H9 (cell line): ENCODE measurements around the gene TMEM41A. TPM values are rescaled to one million over a fixed set of nuclear protein-coding genes. Genes with fewer than 3 reads are reported as not detected.

Experiments
- DNase-seq: peaks from one replicate; pipeline ENCODE4 v3.0.0-alpha.2; 2017
- H2AFZ ChIP-seq: one replicate; pipeline ENCODE4 v1.6.1; 2013; ENCODE audit warnings: mild to moderate bottlenecking, low read length, control low read depth, moderate library complexity
- H2AK5ac ChIP-seq: 2 replicates; pipeline ENCODE4 v1.6.1; 2013; ENCODE audit warnings: low read length, control low read depth, mixed read lengths; ENCODE audit not compliant: insufficient read length
- H2BK120ac ChIP-seq: one replicate; pipeline ENCODE4 v1.6.1; 2013; ENCODE audit warnings: low read depth, mild to moderate bottlenecking, low read length, control low read depth, inconsistent platforms; ENCODE audit not compliant: poor library complexity, severe bottlenecking
- H2BK12ac ChIP-seq: 2 replicates; pipeline ENCODE4 v1.6.1; 2013; ENCODE audit warnings: low read length, control low read depth, mixed read lengths, low read depth; ENCODE audit not compliant: insufficient read length
- H2BK15ac ChIP-seq: 2 replicates; pipeline ENCODE4 v1.6.1; 2013; ENCODE audit warnings: low read depth, low read length, control low read depth
- H2BK20ac ChIP-seq: one replicate; pipeline ENCODE4 v1.6.1; 2013; ENCODE audit warnings: low read depth, mild to moderate bottlenecking, low read length, control low read depth, inconsistent platforms; ENCODE audit not compliant: poor library complexity, severe bottlenecking
- H2BK5ac ChIP-seq: 2 replicates; pipeline ENCODE4 v1.6.1; 2013; ENCODE audit warnings: low read length, control low read depth, mixed read lengths; ENCODE audit not compliant: insufficient read length
- H3K14ac ChIP-seq: 2 replicates; pipeline ENCODE4 v1.6.1; 2013; ENCODE audit warnings: low read length, control low read depth; ENCODE audit not compliant: insufficient read depth
- H3K18ac ChIP-seq: 2 replicates; pipeline ENCODE4 v1.6.1; 2013; ENCODE audit warnings: low read depth, mild to moderate bottlenecking, mixed read lengths, low read length, control low read depth; ENCODE audit not compliant: insufficient read length
- H3K23ac ChIP-seq: 2 replicates; pipeline ENCODE4 v1.6.1; 2013; ENCODE audit warnings: low read length, control low read depth, mixed read lengths, low read depth; ENCODE audit not compliant: insufficient read length
- H3K23me2 ChIP-seq: 2 replicates; pipeline ENCODE4 v1.6.1; 2013; ENCODE audit warnings: low read depth, mild to moderate bottlenecking, mixed read lengths, low read length, control low read depth; ENCODE audit not compliant: insufficient read length, poor library complexity, severe bottlenecking
- H3K27ac ChIP-seq: 2 replicates; pipeline ENCODE4 v1.5.1; 2013; ENCODE audit warnings: low read length, control low read depth, mixed read lengths, low read depth; ENCODE audit not compliant: insufficient read length
- H3K27me3 ChIP-seq: 2 replicates; pipeline ENCODE4 v1.6.1; 2013; ENCODE audit warnings: low read length, control low read depth, inconsistent platforms; ENCODE audit not compliant: insufficient read depth
- H3K4ac ChIP-seq: 2 replicates; pipeline ENCODE4 v1.6.1; 2013; ENCODE audit warnings: low read depth, mild to moderate bottlenecking, control low read depth, inconsistent platforms, low read length, moderate library complexity
- H3K4me1 ChIP-seq: 2 replicates; pipeline ENCODE4 v1.6.1; 2013; ENCODE audit warnings: low read length, control low read depth, inconsistent platforms; ENCODE audit not compliant: insufficient read depth
- H3K4me2 ChIP-seq: 2 replicates; pipeline ENCODE4 v1.6.1; 2013; ENCODE audit warnings: low read length, control low read depth, mixed read lengths; ENCODE audit not compliant: insufficient read length, insufficient read depth
- H3K56ac ChIP-seq: 2 replicates; pipeline ENCODE4 v1.6.1; 2013; ENCODE audit warnings: low read depth, mild to moderate bottlenecking, mixed read lengths, low read length, control low read depth; ENCODE audit not compliant: insufficient read length
- H3K79me1 ChIP-seq: 2 replicates; pipeline ENCODE4 v1.6.1; 2013; ENCODE audit warnings: low read depth, mild to moderate bottlenecking, moderate library complexity, low read length, control low read depth, inconsistent platforms; ENCODE audit not compliant: insufficient read depth, poor library complexity, severe bottlenecking
- H3K79me2 ChIP-seq: 2 replicates; pipeline ENCODE4 v1.6.1; 2013; ENCODE audit warnings: low read length, control low read depth, inconsistent platforms; ENCODE audit not compliant: insufficient read depth
- H3K9ac ChIP-seq: 2 replicates; pipeline ENCODE4 v1.6.1; 2013; ENCODE audit warnings: low read length, control low read depth, mixed read lengths; ENCODE audit not compliant: insufficient read length; ENCODE audit errors: extremely low read depth
- H3K9me3 ChIP-seq: one replicate; pipeline ENCODE4 v1.6.1; 2013; ENCODE audit warnings: low read depth, low read length, inconsistent platforms; ENCODE audit not compliant: control insufficient read depth
- H3T11ph ChIP-seq: one replicate; pipeline ENCODE4 v1.6.1; 2013; ENCODE audit warnings: mild to moderate bottlenecking, low read length, control low read depth, inconsistent platforms
- H4K20me1 ChIP-seq: one replicate; pipeline ENCODE4 v1.6.1; 2013; ENCODE audit not compliant: control insufficient read depth, insufficient read length, insufficient read depth
- H4K5ac ChIP-seq: 2 replicates; pipeline ENCODE4 v1.6.1; 2013; ENCODE audit warnings: low read depth, mild to moderate bottlenecking, mixed read lengths, low read length, control low read depth; ENCODE audit not compliant: insufficient read length
- H4K8ac ChIP-seq: replicated peaks from 2 replicates; pipeline ENCODE4 v1.6.1; 2013; ENCODE audit warnings: low read length, control low read depth, mixed read lengths, low read depth; ENCODE audit not compliant: insufficient read length
- H4K91ac ChIP-seq: 2 replicates; pipeline ENCODE4 v1.6.1; 2013; ENCODE audit warnings: low read depth, mild to moderate bottlenecking, moderate library complexity, mixed read lengths, low read length, control low read depth; ENCODE audit not compliant: insufficient read length
- H3K27ac Mint-ChIP-seq, 3 experiments: 2 replicates in 2 of 3; 3 replicates in 1 of 3; pipeline ENCODE4 v1.8.0; 2020 to 2021; ENCODE audit warnings: mixed read lengths in 3 of 3, mild to moderate bottlenecking in 1 of 3, moderate library complexity in 1 of 3
- H3K27me3 Mint-ChIP-seq: 2 replicates; pipeline ENCODE4 v1.8.0; 2021; ENCODE audit warnings: low read depth, mild to moderate bottlenecking, moderate library complexity, mixed read lengths
- H3K36me3 Mint-ChIP-seq, 3 experiments: 2 replicates in 2 of 3; 3 replicates in 1 of 3; pipeline ENCODE4 v1.8.0; 2020 to 2021; ENCODE audit warnings: low read depth in 3 of 3, mixed read lengths in 3 of 3; ENCODE audit not compliant: insufficient read depth in 1 of 3
- H3K4me1 Mint-ChIP-seq, 2 experiments: 2 replicates each; pipeline ENCODE4 v1.8.0; 2020; ENCODE audit warnings: mixed read lengths in 2 of 2
- H3K4me3 Mint-ChIP-seq, 2 experiments: 2 replicates in 1 of 2; 3 replicates in 1 of 2; pipeline ENCODE4 v1.8.0; 2020 to 2021; ENCODE audit warnings: mild to moderate bottlenecking in 2 of 2, mixed read lengths in 2 of 2, moderate library complexity in 1 of 2
- H3K9me3 Mint-ChIP-seq, 2 experiments: 2 replicates in 1 of 2; 3 replicates in 1 of 2; pipeline ENCODE4 v1.8.0; 2020; ENCODE audit warnings: mild to moderate bottlenecking in 2 of 2, mixed read lengths in 2 of 2, moderate library complexity in 1 of 2
- CTCF ChIP-seq: fragments of 200-600 bp; sonication (generic); conservative IDR thresholded peaks from 3 replicates; pipeline ENCODE4 v1.8.0; 2021; ENCODE audit warnings: antibody characterized with exemption, mild to moderate bottlenecking
- whole genome bisulfite sequencing: extraction: QIAGEN DNeasy Blood & Tissue Kit; methylation state at CpG from one replicate; pipeline ENCODE4 v1.1.7; 2013; ENCODE audit warnings: missing lambda C conversion rate, low lambda C conversion rate, mixed read lengths; ENCODE audit not compliant: insufficient read length; ENCODE audit errors: extremely low coverage; 5-methylcytosine and 5-hydroxymethylcytosine counted together
- total RNA-seq: library from RNA; stranded (reverse); gene quantifications from 2 replicates; pipeline ENCODE4 v1.2.1, GENCODE V29; 2021

TMEM41A gene
- total RNA-seq, 1 experiment from 2014 or later, result 23.9 TPM

- H3K4ac ChIP-seq, result no peak overlapping the region
- DNase-seq, result no peak
- H3K27ac ChIP-seq, result no peak overlapping the region
- H4K8ac ChIP-seq, result no peak overlapping the region
- no peak overlapping the region for H3K14ac ChIP-seq
- no CpG with 5 or more reads among the region's 3 CpGs for WGBS
- H2BK5ac ChIP-seq, result no peak overlapping the region
- no peak overlapping the region for H2AK5ac ChIP-seq
- H3K27ac Mint-ChIP-seq, result no peak overlapping the region
- H4K91ac ChIP-seq, result no peak overlapping the region
- H3K36me3 Mint-ChIP-seq, result no peaks in the 10 kb centered on the region; a peak in 1 of 7 replicates
- H3K23me2 ChIP-seq, result peaks cover 2% of the 10 kb centered on the region
- TF ChIP-seq CTCF, result no peak
- H2BK15ac ChIP-seq, result no peak overlapping the region
- H3K27me3 Mint-ChIP-seq, result peaks cover 7% of the 10 kb centered on the region
- H2BK20ac ChIP-seq, result no peak overlapping the region
- H3K4me1 Mint-ChIP-seq, result peaks cover 5 to 8% of the 10 kb centered on the region in 2 experiments
- no peak overlapping the region for H2BK120ac ChIP-seq
- no peak overlapping the region for H3T11ph ChIP-seq
- H3K79me2 ChIP-seq, result no peaks in the 10 kb centered on the region
- H4K5ac ChIP-seq, result no peak overlapping the region
- no peaks in the 10 kb centered on the region for H3K9me3 ChIP-seq
- H3K79me1 ChIP-seq, result no peaks in the 10 kb centered on the region
- H2BK12ac ChIP-seq, result no peak overlapping the region
- no peak overlapping the region for H3K4me2 ChIP-seq
- H4K20me1 ChIP-seq, result no peaks in the 10 kb centered on the region
- H3K23ac ChIP-seq, result no peak overlapping the region
- no peak overlapping the region for H2AFZ ChIP-seq
- no peaks in the 10 kb centered on the region for H3K27me3 ChIP-seq
- no peaks in the 10 kb centered on the region for H3K9me3 Mint-ChIP-seq
- H3K56ac ChIP-seq, result no peak overlapping the region
- peaks cover 2% of the 10 kb centered on the region; the same call in 1 of the 2 replicates for H3K4me1 ChIP-seq
- H3K4me3 Mint-ChIP-seq, result no peak overlapping the region
- no peak overlapping the region for H3K9ac ChIP-seq
- H3K18ac ChIP-seq, result no peak overlapping the region
These were observed 4.2 kb upstream of the TMEM41A start for GRCh38 chr3:185502987-185503386.
